H1 (cell line): ENCODE measurements around the gene REPS2. TPM values are rescaled to one million over a fixed set of nuclear protein-coding genes. Genes with fewer than 3 reads are reported as not detected.

Experiments
- CTCF ChIA-PET: fragments of 300-600 bp; sonication (Branson Sonifier 250); formaldehyde crosslinking; loops from one replicate; lab custom pipeline; 2021; ENCODE audit not compliant: partially characterized antibody; lab: Charles Lee
- POLR2A ChIA-PET: fragments of 300-600 bp; sonication (Branson Sonifier 250); formaldehyde crosslinking; loops from one replicate; lab custom pipeline; 2021; ENCODE audit warnings: inconsistent platforms; ENCODE audit not compliant: partially characterized antibody; lab: Charles Lee
- DNase-seq, 2 experiments: peaks; one replicate each; pipeline versions ENCODE4 v3.0.0 to v3.0.0-alpha.2; 2010 to 2022; ENCODE audit warnings: low spot score in 2 of 2, low read depth in 1 of 2, mixed read lengths in 1 of 2
- FAIRE-seq: peaks from 2 replicates; lab custom pipeline; 2011; peaks lifted over from hg19 to GRCh38; lab: Jason Lieb, UNC
- H2AFZ ChIP-seq: 2 replicates; pipeline ENCODE4 v1.8.1; 2012; ENCODE audit warnings: low read length, inconsistent platforms
- H2AK5ac ChIP-seq: 2 replicates; pipeline ENCODE4 v1.6.1; 2013; ENCODE audit warnings: low read depth, low read length
- H2BK120ac ChIP-seq: replicated peaks from 2 replicates; pipeline ENCODE3; 2013; ENCODE audit warnings: low read depth, low read length, inconsistent platforms
- H2BK12ac ChIP-seq: 2 replicates; pipeline ENCODE4 v1.6.1; 2013; ENCODE audit warnings: low read depth, low read length
- H2BK15ac ChIP-seq: 2 replicates; pipeline ENCODE4 v1.6.1; 2013; ENCODE audit warnings: low read length
- H2BK20ac ChIP-seq: 2 replicates; pipeline ENCODE4 v1.6.1; 2013; ENCODE audit warnings: low read length
- H2BK5ac ChIP-seq: 2 replicates; pipeline ENCODE4 v1.6.1; 2013; ENCODE audit warnings: low read depth, low read length
- H3K14ac ChIP-seq: 2 replicates; pipeline ENCODE4 v1.6.1; 2013; ENCODE audit warnings: inconsistent platforms; ENCODE audit not compliant: insufficient read length
- H3K18ac ChIP-seq: 2 replicates; pipeline ENCODE4 v1.6.1; 2013; ENCODE audit warnings: low read length; ENCODE audit errors: extremely low read depth
- H3K23ac ChIP-seq: 2 replicates; pipeline ENCODE4 v1.6.1; 2013; ENCODE audit warnings: inconsistent platforms; ENCODE audit not compliant: insufficient read length
- H3K23me2 ChIP-seq: 2 replicates; pipeline ENCODE4 v1.6.1; 2013; ENCODE audit warnings: low read depth, low read length
- H3K27ac ChIP-seq: 2 replicates; pipeline ENCODE4 v1.6.1; 2011; ENCODE audit warnings: low read depth, low read length, inconsistent platforms
- H3K27me3 ChIP-seq, 4 experiments: replicated peaks in 1 of 4; 1 replicate in 1 of 4; 2 replicates in 3 of 4; pipeline versions ENCODE4 v1.6.1 to v1.8.1; 2011 to 2013; ENCODE audit warnings: low read length in 3 of 4, mild to moderate bottlenecking in 3 of 4, inconsistent platforms in 2 of 4, mixed read lengths in 2 of 4, moderate library complexity in 1 of 4; ENCODE audit not compliant: control insufficient read depth in 3 of 4, insufficient read depth in 3 of 4; ENCODE audit errors: extremely low read depth in 1 of 4
- H3K36me3 ChIP-seq, 4 experiments: 2 replicates each; pipeline versions ENCODE4 v1.6.1 to v1.8.1; 2011 to 2013; ENCODE audit warnings: mild to moderate bottlenecking in 4 of 4, low read length in 3 of 4, moderate library complexity in 2 of 4, control low read depth in 1 of 4, inconsistent platforms in 1 of 4; ENCODE audit not compliant: insufficient read depth in 4 of 4, control insufficient read depth in 2 of 4
- H3K4ac ChIP-seq: replicated peaks from 2 replicates; pipeline ENCODE3; 2013; ENCODE audit warnings: low read length, low read depth, mixed read lengths, inconsistent platforms; ENCODE audit not compliant: insufficient read length
- H3K4me1 ChIP-seq, 4 experiments: replicated peaks in 1 of 4; 1 replicate in 1 of 4; 2 replicates in 3 of 4; pipeline versions ENCODE4 v1.6.1 to v1.8.1; 2011 to 2013; ENCODE audit warnings: low read length in 3 of 4, inconsistent platforms in 2 of 4, mixed read lengths in 1 of 4; ENCODE audit not compliant: insufficient read depth in 4 of 4, control insufficient read depth in 3 of 4
- H3K4me2 ChIP-seq, 2 experiments: 2 replicates each; pipeline versions ENCODE4 v1.6.1 to v1.8.1; 2011 to 2013; ENCODE audit warnings: low read depth in 2 of 2, low read length in 2 of 2, control low read depth in 1 of 2, inconsistent platforms in 1 of 2, mild to moderate bottlenecking in 1 of 2; ENCODE audit not compliant: insufficient read depth in 1 of 2
- H3K4me3 ChIP-seq, 4 experiments: fragments of 200-600, 300-600 bp in 1 of 4; sonication (generic), shearing (Covaris generic), sonication (Bioruptor Twin) in 1 of 4; 2 replicates each; pipeline versions ENCODE4 v1.5.1 to v1.8.1; 2011 to 2016; ENCODE audit warnings: low read length in 4 of 4, low read depth in 3 of 4, control low read depth in 2 of 4, inconsistent platforms in 2 of 4, mild to moderate bottlenecking in 2 of 4, mixed read lengths in 1 of 4, moderate library complexity in 1 of 4; ENCODE audit not compliant: insufficient read depth in 2 of 4; ENCODE audit errors: extremely low read depth in 1 of 4
- H3K56ac ChIP-seq: replicated peaks from 2 replicates; pipeline ENCODE3; 2013; ENCODE audit warnings: low read depth, mild to moderate bottlenecking, mixed read lengths, low read length, inconsistent platforms; ENCODE audit not compliant: insufficient read length
- H3K79me1 ChIP-seq: 2 replicates; pipeline ENCODE4 v1.6.1; 2013; ENCODE audit warnings: low read depth, low read length, control low read depth
- H3K79me2 ChIP-seq, 2 experiments: 2 replicates each; pipeline versions ENCODE4 v1.6.1 to v1.8.1; 2012 to 2013; ENCODE audit warnings: low read length in 2 of 2, mild to moderate bottlenecking in 2 of 2, inconsistent platforms in 1 of 2; ENCODE audit not compliant: insufficient read depth in 2 of 2, control insufficient read depth in 1 of 2
- H3K9ac ChIP-seq, 4 experiments: replicated peaks in 1 of 4; 1 replicate in 1 of 4; 2 replicates in 3 of 4; pipeline versions ENCODE4 v1.6.1 to v1.8.1; 2011 to 2013; ENCODE audit warnings: low read depth in 3 of 4, low read length in 3 of 4, control low read depth in 2 of 4, mild to moderate bottlenecking in 2 of 4, moderate library complexity in 2 of 4, inconsistent platforms in 1 of 4; ENCODE audit errors: extremely low read depth in 1 of 4
- H3K9me3 ChIP-seq, 2 experiments: 2 replicates each; pipeline versions ENCODE4 v1.6.1 to v1.8.1; 2012 to 2013; ENCODE audit warnings: mild to moderate bottlenecking in 2 of 2, moderate library complexity in 2 of 2, control low read depth in 1 of 2, inconsistent platforms in 1 of 2, low read depth in 1 of 2, low read length in 1 of 2, mixed read lengths in 1 of 2; ENCODE audit not compliant: insufficient read depth in 2 of 2
- H4K20me1 ChIP-seq, 2 experiments: replicated peaks in 1 of 2; 2 replicates each; pipeline versions ENCODE3 to v1.8.1; 2011 to 2013; ENCODE audit warnings: inconsistent platforms in 2 of 2, low read length in 2 of 2, mild to moderate bottlenecking in 1 of 2; ENCODE audit not compliant: insufficient read depth in 2 of 2, control insufficient read depth in 1 of 2
- H4K5ac ChIP-seq: 2 replicates; pipeline ENCODE4 v1.6.1; 2013; ENCODE audit warnings: low read length, low read depth, mixed read lengths, inconsistent platforms; ENCODE audit not compliant: insufficient read length
- H4K8ac ChIP-seq: 2 replicates; pipeline ENCODE4 v1.8.0; 2013; ENCODE audit warnings: mild to moderate bottlenecking, moderate library complexity, low read length, inconsistent platforms; ENCODE audit not compliant: insufficient read depth; ENCODE audit errors: extremely low read depth
- H4K91ac ChIP-seq: replicated peaks from 2 replicates; pipeline ENCODE3; 2013; ENCODE audit warnings: low read length, mixed read lengths, inconsistent platforms; ENCODE audit not compliant: insufficient read length
- ASH2L ChIP-seq: fragments of 200-600, 300-600 bp; sonication (generic); IDR thresholded peaks from one replicate; pipeline ENCODE4 v1.7.1; 2017; ENCODE audit warnings: low read length
- ATF3 ChIP-seq: IDR thresholded peaks from 2 replicates; pipeline ENCODE4 v1.6.1; 2011; ENCODE audit warnings: low read depth, mild to moderate bottlenecking, low read length; ENCODE audit not compliant: insufficient read depth
- CBX5 ChIP-seq: fragments of 300-800, 300-1000 bp; sonication (generic); IDR thresholded peaks from 2 replicates; pipeline ENCODE4 v1.7.1; 2016; ENCODE audit warnings: antibody characterized with exemption, low read length, low read depth
- CREB1 ChIP-seq: IDR thresholded peaks from 2 replicates; pipeline ENCODE4 v1.6.1; 2012; ENCODE audit warnings: inconsistent platforms
- CTCF ChIP-seq, 3 experiments: IDR thresholded peaks; 1 replicate in 2 of 3; 2 replicates in 1 of 3; pipeline versions ENCODE4 v1.5.1 to v1.6.1; 2011; ENCODE audit warnings: low read length in 3 of 3, mild to moderate bottlenecking in 3 of 3, inconsistent platforms in 2 of 3, low read depth in 1 of 3, moderate library complexity in 1 of 3; ENCODE audit not compliant: insufficient read depth in 1 of 3; ENCODE audit errors: control extremely low read depth in 1 of 3
- EZH2 ChIP-seq: fragments of 200-600 bp; sonication (generic); IDR thresholded peaks from 2 replicates; pipeline ENCODE4 v1.7.1; 2012; ENCODE audit warnings: low read depth, mild to moderate bottlenecking, moderate library complexity, low read length, inconsistent platforms; ENCODE audit not compliant: severe bottlenecking
- GTF2F1 ChIP-seq: IDR thresholded peaks from 2 replicates; pipeline ENCODE4 v1.6.1; 2012; ENCODE audit warnings: low read depth, low read length, improper control_type of control experiment, borderline replicate concordance
- MAFK ChIP-seq: IDR thresholded peaks from 2 replicates; pipeline ENCODE4 v1.6.1; 2012; ENCODE audit warnings: low read depth, mild to moderate bottlenecking, improper control_type of control experiment, low read length
- SRF ChIP-seq: IDR thresholded peaks from 2 replicates; pipeline ENCODE4 v1.6.1; 2011; ENCODE audit warnings: mild to moderate bottlenecking, low read depth, low read length, moderate library complexity
- WGBS, 2 experiments: shearing (Covaris generic) in 1 of 2; methylation state at CpG; one replicate each; pipeline versions ENCODE4 v1.1.6 to v1.1.7; 2013 to 2015; ENCODE audit warnings: low lambda C conversion rate in 2 of 2, mixed read lengths in 2 of 2, inconsistent platforms in 1 of 2, low coverage in 1 of 2, missing lambda C conversion rate in 1 of 2; ENCODE audit not compliant: insufficient replicate concordance in 2 of 2, insufficient coverage in 1 of 2, insufficient read length in 1 of 2; ENCODE audit errors: extremely low coverage in 1 of 2, missing lambda C conversion rate in 1 of 2; 5-methylcytosine and 5-hydroxymethylcytosine counted together
- polyA plus RNA-seq, 7 experiments: library from polyadenylated mRNA; depleted of rRNA in 3 of 7; stranded (reverse) in 5 of 7; unstranded in 2 of 7; fragments of >200 nt in 5 of 7; fragments of 200-250 nt in 2 of 7; gene quantifications; 1 replicate in 5 of 7; 2 replicates in 1 of 7; 4 replicates in 1 of 7; pipeline versions ENCODE4 v1.2.1 to v1.2.3, GENCODE V29; 2011 to 2013; ENCODE audit warnings: missing spikeins in 2 of 7, mixed read lengths in 2 of 7
- total RNA-seq: library from RNA; stranded (reverse); fragmentation: NEBNext Ultra II Directional; extraction: Animal tissue kit (Norgen Biotek cat#: 25700); gene quantifications from 2 replicates; pipeline ENCODE4 v1.2.1, GENCODE V29; 2021

The REPS2 gene
- total and polyA plus RNA-seq, 2 of the 8 experiments (the other 6 are each of a cell fraction or from before 2014, with no cell fraction given), result 0.79 to 4.3 TPM

GRCh38 chrX:17154001-17154400, 207.5 kb downstream of the REPS2 start:
- FAIRE-seq, result no peak
- Histone ChIP-seq H3K4me3 (no peak overlapping the region), H3K27me3 (no peaks in the 10 kb centered on the region), H4K8ac (no peak overlapping the region), H2BK12ac (no peak overlapping the region), H3K23me2 (no peaks in the 10 kb centered on the region), H2BK20ac (no peak overlapping the region), H2BK120ac (no peak overlapping the region), H3K14ac (no peak overlapping the region), H3K9me3 (no peaks in the 10 kb centered on the region; a peak in 1 of 4 replicates), H4K5ac (no peak overlapping the region), H2AK5ac (no peak overlapping the region), H3K79me2 (no peaks in the 10 kb centered on the region), H3K4me2 (no peak overlapping the region), H3K23ac (no peak overlapping the region), H3K4me1 (no peaks in the 10 kb centered on the region), H3K9ac (no peak overlapping the region), H3K79me1 (no peaks in the 10 kb centered on the region), H3K27ac (no peak overlapping the region), H2BK15ac (no peak overlapping the region), H3K56ac (no peak overlapping the region), H4K91ac (no peak overlapping the region), H3K18ac (no peak overlapping the region), H3K36me3 (no peaks in the 10 kb centered on the region), H2AFZ (no peak overlapping the region), H2BK5ac (no peak overlapping the region), H4K20me1 (no peaks in the 10 kb centered on the region), H3K4ac (no peak overlapping the region)
- ChIA-PET CTCF (interaction anchor here (0.6 kb wide), 1 partner anchor 531 kb away, joined by 3 read pairs; no protein-coding TSS in a partner anchor), POLR2A (no interaction called here)
- 88% methylated on average over 1 of the region's 2 CpGs; no CpG with 5 or more reads in 1 of the 2 experiments for WGBS, 2 experiments
- TF ChIP-seq CBX5, result no peak
- TF ChIP-seq ASH2L, result no peak
- TF ChIP-seq MAFK, result no peak
- no peak for TF ChIP-seq CTCF (IDR thresholded peaks at IDR 0.05; ENCODE audit: control extremely low read depth in 1 of 3, insufficient read depth in 1 of 3, low read depth in 1 of 3, low read length in 3 of 3)
- TF ChIP-seq SRF, result no peak
- TF ChIP-seq ATF3, result no peak
- no peak for TF ChIP-seq CREB1
- TF ChIP-seq GTF2F1, result no peak
- no peak for TF ChIP-seq EZH2
- no peak for DNase-seq
